HG02870 (cell line): ENCODE data around the gene ESPN.
"Not testable (repeated sequence)": the region's sequence is repeated elsewhere in the genome, so short reads cannot be mapped to it uniquely, and the experiment has no call there.

Source experiments
- ATAC-seq: cut with Tn5 transposase; IDR thresholded peaks from one replicate; pipeline ENCODE4 v1.9.1; 2021; ENCODE audit warnings: mild to moderate bottlenecking, moderate library complexity; ENCODE audit not compliant: unreplicated experiment

ESPN gene

GRCh38 chr1:6477039-6477820, 52.7 kb downstream of the ESPN start:
- ATAC-seq, result no peak

DNA sequence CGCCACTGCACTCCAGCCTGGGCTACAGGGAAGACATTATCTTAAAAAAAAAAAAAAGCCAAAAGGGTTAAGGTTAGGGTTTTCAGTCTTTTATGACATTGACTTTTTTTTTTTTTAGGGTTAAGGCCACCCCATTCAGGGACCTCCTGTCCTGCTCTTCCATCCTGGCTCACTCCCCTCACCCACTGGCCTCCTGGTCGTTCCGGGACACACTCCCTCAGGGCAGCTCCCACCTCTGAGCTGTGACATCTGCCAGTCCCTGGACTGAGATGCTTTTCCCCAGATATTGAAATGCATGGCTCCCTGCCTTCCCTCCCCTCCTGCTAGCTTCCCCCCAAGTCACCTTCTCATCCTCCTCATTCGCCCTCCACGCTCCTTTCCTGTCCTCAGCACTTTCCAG, 57.2 kb downstream of the ESPN start:
- ATAC-seq, result no peak

GRCh38 chr1:6483017-6483760, 58.6 kb downstream of the ESPN start:
- no peak for ATAC-seq

DNA sequence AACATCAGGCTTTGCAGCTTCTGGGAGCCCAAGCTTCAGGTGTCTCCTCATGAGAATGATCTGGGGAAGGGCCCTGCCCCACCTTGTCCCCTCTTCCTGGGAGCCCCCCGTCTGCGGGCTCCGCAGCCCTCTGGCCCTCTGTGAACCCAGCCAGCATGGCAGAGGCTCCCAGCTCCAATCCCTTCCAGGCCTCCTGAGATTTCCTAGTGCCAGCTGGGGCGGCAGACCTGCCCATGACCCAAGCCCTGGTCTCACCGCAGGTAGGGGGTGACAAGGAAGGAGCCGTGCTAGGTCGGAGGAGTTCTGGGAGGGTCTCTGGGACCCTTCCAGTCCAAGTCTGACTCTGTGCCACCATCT, 59.2 kb downstream of the ESPN start:
- ATAC-seq, result no peak

DNA sequence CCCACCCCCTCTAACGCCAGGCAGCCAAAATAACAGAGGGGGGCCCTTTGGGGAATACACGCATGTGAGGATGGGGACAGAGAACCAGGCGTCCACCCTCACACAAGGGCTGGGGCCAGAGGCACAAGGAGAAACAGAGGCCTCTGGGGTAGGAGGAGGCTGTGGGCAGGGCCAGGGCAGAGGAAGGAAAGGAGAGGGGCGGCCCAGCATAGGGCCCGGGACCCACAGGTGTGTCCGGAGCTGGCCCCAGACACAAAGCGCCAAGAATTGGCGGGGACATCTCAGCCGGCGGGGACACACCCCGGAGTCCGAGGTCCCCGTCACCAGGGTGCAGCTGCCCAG, 60.2 kb downstream of the ESPN start:
- ATAC-seq, result no peak

DNA sequence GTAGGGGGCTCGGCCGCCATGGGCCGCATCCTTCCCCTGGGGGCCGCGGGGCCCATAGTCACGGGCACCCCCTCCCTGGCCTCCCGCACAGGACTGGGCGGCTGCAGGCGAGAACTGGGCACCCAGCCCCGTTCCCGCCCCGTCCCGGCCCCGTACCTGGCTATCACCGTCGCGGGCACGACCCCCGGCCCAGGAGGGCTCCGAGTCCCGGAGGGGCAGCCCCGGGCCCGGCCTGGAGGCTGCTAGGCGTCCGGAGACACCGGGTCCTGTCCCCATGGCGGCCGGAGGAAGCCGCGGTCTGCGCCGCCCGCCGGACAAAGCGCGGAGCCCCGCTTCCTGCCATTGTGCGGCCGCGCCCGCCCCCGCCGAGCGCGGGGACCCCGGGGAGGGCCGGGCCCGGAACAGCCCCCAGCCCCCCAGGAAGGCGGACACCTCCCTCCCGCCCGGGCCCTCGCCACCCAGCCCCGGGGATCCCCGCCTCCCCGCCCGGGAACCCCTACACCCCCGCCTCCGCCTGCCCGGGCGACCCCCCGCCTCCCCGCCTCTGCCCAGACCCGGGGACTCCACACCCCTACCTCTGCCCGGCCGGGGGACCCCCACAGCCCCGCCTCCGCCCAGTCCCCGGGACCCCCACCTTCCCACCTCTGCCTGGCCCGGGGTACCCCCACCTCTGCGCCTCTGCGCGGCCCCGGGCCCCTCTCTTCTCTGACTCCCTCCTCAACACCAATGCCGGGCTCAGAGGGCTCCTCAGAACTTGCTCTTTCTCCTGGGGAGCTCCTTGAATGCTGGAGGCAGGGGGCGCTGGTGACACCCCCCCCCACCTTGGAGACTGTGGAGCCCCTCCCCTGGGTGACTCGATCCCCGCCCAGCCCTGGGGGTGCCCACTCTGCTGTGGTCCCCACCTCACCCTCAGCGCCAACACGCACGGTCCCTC, 60.9 kb downstream of the ESPN start:
- ATAC-seq, result no peak

DNA sequence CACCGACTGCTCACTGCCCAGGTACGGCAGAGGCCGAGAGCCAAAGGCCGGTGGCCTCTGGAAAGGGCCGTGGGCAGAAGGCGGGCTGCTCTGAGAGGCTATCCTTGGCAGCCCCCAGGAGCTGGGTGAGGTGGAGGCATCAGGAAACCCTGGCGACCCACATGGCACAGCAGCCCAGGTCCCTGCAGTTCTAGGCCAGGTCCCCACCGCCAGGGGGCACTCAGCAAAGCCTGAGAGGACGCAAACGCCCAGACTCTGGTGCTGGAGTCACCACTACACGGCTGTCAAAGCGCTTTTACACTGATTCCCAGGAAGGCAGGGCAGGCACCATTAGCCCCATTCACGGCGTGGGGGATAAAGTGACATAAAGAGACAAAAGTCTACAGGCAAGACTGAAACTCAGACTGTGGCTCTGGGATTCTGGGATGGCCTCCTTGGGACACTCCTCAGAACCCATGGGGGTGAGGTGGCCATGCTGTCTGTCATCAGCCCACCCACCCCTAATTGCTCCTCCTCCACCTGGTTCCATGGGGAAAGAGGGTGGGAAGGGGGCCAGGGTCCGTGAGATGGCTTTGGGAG, 61.9 kb downstream of the ESPN start:
- ATAC-seq, result peak; percentile 46

DNA sequence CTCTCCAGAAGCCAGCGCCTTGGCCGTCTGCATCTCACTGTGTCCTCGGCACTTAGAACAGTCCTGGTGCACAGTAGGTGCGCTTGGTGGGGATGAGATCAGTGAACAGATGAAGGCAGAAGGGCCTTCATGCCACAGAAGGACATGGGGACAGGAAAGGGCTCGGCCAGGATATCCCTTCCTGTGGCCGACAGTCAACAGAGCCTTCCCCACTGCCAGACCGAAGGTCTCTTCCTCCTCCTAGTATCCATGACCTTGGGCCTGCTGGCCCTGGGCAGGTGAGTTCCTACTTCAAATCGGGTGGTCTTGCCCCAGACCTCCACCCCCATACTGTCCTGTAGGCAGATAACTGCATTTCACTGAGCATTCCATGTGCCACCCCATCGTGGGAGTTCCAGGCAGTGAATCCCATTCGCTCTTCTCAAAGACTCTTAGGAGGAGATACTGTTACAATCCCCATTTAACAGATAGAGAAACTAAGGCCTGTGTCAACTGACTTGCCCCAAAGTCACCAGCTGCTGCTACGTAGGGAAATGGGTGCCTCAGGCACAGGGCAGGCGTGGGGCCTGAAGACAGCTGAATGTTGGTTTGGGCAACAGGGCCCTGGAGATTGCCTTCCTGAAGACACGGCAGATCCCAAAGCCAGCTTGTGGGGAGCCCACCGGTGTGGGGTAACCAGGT, 63.4 kb downstream of the ESPN start:
- no peak for ATAC-seq

DNA sequence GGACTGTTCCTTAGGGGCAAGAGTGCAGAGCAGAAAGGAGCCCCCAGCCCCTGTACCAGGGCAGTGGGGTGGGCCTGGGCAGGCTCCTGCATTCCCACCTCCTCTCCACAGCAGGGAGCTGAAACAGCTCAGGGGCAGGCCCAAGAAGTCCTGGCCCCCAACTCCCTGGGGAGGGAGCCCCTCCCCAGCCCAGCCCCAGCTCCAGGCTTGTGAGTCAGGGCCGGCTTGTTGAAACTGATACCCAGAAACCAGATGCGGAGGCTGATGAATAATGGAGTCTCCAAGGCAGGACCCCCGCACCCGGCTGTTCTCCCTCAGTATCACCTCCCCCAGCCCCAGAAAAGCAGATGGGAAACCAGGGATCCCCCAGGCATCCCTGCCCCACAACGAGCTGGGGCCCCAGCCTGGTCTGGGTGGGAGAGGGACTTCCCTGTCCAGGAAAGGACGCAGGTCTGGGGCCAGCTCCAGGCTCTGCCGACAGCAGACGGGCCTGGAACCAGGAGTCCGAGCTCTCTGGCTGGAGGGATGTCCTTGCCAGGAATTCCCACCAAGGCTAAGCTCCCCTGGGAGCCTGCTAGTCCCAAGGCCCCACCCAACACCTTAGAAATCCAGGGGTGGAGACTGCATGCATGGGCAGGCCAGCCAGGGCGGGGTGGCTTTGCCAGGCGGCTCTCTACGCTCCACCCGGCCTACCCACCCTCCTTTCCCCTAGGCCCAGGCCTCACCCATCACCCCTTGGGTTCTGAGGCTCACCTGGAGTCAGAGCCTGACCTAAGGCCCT, 64.2 kb downstream of the ESPN start:
- ATAC-seq, result no peak

GRCh38 chr1:6489383-6489765, 64.8 kb downstream of the ESPN start:
- ATAC-seq, result no peak

- peak; percentile 45 for ATAC-seq
Measured at GRCh38 chr1:6489799-6490180, 65.2 kb downstream of the ESPN start.

DNA sequence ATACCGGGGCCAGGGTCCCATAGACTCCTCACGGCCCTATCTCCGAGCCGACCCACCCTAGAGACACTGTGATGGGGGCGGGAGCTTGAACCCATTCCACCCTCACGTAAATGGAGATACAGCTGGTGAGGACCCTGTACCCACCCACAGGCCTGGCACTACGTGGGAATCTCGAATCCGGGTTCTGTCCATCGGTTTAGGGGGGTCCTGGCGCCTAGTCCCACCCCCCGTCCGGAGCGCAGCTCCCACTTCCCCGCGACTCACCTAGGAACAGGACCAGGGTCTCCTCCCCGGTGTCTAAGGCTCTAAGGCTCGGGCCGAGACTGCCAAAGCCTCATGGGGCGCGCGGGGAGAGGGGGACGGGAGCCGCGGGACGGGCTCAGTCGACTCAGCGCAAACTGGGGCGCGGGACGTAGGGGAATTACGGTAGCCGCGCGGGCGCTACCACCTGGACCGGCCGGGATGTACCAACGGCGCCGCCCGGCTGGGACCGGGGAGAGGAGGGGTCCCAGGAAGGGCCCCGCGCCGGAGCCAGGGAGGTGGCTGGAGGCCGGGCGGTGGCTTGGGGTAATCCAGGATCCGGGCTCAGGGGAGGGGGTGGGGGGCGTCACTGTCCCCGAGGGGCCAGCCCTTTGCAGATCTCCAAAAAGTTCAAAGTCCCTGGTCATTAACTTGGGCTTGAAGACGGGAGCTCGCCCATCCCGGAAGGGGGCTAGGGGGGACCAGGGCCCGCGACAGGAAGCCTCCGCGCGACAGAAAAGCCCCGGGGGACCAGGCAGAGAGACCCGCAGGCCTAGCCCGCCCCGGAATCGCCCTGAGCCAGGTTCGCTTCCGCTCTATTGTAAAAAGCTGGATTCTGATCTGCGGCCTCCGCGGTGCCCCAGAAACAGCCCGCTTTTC, 65.9 kb downstream of the ESPN start:
- ATAC-seq, result peak; percentile 32

DNA sequence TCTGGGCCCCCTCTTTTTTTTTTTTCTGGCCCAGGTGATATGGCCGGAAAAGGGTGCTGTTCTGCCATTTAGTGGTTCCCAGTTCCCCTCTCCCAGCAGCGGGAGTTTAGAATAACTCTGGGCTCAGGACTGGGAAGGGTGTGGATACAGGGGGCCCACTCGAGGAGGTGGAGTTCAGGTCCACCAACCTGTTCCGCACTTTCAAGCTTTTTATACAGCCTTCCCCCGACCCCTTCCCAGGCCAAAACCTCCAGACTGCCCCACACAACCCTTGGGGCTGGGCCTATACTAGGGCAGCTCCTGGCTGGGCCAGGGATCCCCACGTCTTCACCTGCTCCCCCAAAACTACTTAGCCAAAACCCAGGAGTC, 66.5 kb downstream of the ESPN start:
- no peak for ATAC-seq

DNA sequence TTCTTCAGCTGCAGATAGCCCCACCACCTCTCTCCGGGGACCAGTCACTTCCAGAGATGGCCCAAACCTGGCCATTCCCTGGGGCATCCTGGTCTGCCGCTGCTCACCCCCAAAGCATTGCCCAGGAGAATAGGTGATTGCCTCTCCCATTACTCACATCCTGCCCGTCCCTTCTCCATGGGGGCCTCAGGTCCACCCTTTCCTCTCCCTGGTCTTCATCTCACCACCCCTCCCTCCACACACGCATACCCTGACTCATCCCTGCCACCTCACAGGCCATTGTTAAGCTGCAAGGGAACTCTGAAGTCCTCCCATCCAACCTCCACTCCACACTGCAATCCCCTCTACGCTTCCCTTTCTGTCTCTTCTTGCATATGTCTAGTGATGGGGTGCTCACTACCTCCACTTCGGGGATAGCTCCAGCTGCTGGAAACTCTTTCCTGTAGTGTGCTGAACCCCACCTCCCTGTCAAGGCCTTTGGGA, 66.9 kb downstream of the ESPN start, which contains the start of gene PLEKHG5:
TSS of gene PLEKHG5 (minus strand) at position 188 of the 483 bp plus-strand sequence. CDS start 14,096 bp downstream, outside the sequence.
- ATAC-seq, result no peak

DNA sequence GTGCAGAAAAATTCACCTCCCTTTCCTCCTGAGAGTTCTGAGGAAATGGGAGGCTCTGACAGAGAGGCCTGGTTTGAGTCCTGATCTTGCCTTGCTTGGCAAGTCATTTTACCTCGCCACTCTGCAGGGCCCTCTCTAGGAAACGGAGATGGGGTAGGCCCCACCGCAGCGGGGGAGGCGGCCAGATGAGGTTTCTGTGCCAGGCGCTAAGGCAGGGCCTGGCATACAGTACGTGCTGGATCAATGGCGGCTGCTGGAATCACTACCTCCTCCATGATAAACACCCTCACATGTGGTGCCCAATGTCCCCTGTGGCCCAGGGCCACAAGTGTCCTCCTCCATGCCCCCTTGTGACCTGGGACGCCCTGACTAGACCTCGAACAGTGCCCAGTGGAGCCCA, 67.4 kb downstream of the ESPN start:
- ATAC-seq, result no peak

- not testable (repeated sequence) for ATAC-seq
Measured at GRCh38 chr1:6493834-6494223, 69.3 kb downstream of the ESPN start.

GRCh38 chr1:6494627-6495026, 70.1 kb downstream of the ESPN start:
- ATAC-seq, result no peak

DNA sequence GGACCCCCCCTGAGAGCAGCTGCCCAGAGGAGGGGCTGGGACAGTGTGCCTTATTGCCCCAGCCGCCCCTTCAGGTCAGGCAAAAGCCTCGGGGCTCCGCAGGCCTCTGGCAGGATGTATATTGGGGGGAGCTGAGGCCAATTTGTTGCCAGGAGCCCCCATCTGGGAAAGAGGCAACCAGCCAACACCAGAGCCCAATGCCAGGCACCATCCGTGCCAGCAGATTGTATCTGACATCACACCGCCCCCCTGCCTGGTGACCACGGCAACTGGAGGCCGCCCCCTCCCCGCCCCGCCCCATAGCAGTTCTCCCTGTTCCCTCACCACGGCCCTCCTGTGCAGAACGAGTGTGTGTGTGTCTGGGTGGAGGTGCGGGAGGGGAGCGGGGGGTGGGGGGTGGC, 70.5 kb downstream of the ESPN start:
- no peak for ATAC-seq
